Activated T-helper 1 cell treated with anti-CD3 and anti-CD28 coated beads, Interleukin-12 subunit alpha, Interleukin-12 subunit beta, Interleukin-2, Interleukin-4 antibody, amounts not matched to agents 30 ng/mL and 10 ng/mL and 1 ng/mL, durations not matched to agents 14 hours and 24 hours and 36 hours (primary cell): ENCODE measurements around the gene KIF6. TPM values are rescaled to one million over a fixed set of nuclear protein-coding genes. Genes with fewer than 3 reads are reported as not detected.

Experiments
- DNase-seq: peaks from one replicate; pipeline ENCODE4 v3.0.0; 2021; ENCODE audit warnings: low spot score
- H3K27ac Mint-ChIP-seq: one replicate; pipeline ENCODE4 v1.8.0; 2021; ENCODE audit warnings: mild to moderate bottlenecking, mixed read lengths
- H3K27me3 Mint-ChIP-seq: one replicate; pipeline ENCODE4 v1.8.0; 2022; ENCODE audit warnings: mild to moderate bottlenecking, moderate library complexity, mixed read lengths; ENCODE audit not compliant: insufficient read depth
- H3K36me3 Mint-ChIP-seq: one replicate; pipeline ENCODE4 v1.8.0; 2021; ENCODE audit warnings: low read depth, mixed read lengths
- H3K4me1 Mint-ChIP-seq: one replicate; pipeline ENCODE4 v1.8.0; 2021; ENCODE audit warnings: low read depth, mixed read lengths
- H3K4me3 Mint-ChIP-seq: one replicate; pipeline ENCODE4 v1.8.0; 2021; ENCODE audit warnings: mild to moderate bottlenecking, moderate library complexity, mixed read lengths
- H3K9me3 Mint-ChIP-seq: one replicate; pipeline ENCODE4 v1.8.0; 2021; ENCODE audit warnings: mixed read lengths
- intact Hi-C: fragments of 100-400 bp; cut with micrococcal nuclease; formaldehyde crosslinking; loops from one replicate; pipeline ENCODE4 v1.15.1; 2024
- total RNA-seq: library from RNA; stranded (reverse); gene quantifications from 2 replicates; pipeline ENCODE4 v1.2.3, GENCODE V29; 2022

Gene KIF6
- total RNA-seq, 1 donor from 2014 or later: 0.08 TPM

DNA sequence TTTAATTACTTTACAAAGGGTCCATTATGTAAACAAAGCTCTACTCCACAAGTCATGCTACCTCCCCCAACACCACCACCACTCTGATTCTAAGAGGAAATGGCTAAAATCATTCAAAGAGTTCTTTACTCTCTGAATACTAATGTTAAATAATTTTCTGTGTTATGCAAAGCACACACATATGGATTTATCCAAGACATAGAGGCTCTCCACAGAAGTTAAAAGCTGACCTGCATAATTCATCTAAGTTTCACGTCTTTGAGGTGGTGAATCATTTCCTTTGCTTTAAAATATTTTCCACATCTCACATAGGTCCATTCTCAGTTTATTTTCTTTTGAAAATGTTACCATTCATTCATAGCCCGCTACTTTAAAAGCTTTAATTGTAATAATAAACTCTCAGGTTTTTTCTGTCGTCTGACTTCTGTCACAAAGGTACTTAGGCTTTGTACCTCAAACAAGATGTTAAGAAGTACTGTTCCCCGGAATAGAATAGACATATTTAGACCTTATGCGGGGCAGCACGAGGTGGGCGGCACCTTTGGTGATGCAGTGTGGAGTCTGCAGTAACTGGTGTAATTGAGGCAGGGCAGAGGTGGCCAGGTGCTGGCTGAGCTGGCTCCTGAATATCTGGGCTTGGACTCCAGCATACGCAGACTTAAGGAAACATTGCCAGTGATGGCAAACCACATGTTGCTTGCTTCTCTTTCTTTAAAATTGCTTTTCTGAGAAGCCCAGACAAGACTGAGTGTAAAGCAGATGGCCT is 55.8 kb downstream of the KIF6 start:
- no peak for DNase-seq
- Mint-ChIP-seq H3K36me3 (no peaks in the 10 kb centered on the region), H3K27ac (no peak overlapping the region), H3K4me3 (no peak overlapping the region), H3K27me3 (peaks cover 3% of the 10 kb centered on the region), H3K4me1 (no peaks in the 10 kb centered on the region), H3K9me3 (no peaks in the 10 kb centered on the region)
- intact Hi-C loops: no loop called here

DNA sequence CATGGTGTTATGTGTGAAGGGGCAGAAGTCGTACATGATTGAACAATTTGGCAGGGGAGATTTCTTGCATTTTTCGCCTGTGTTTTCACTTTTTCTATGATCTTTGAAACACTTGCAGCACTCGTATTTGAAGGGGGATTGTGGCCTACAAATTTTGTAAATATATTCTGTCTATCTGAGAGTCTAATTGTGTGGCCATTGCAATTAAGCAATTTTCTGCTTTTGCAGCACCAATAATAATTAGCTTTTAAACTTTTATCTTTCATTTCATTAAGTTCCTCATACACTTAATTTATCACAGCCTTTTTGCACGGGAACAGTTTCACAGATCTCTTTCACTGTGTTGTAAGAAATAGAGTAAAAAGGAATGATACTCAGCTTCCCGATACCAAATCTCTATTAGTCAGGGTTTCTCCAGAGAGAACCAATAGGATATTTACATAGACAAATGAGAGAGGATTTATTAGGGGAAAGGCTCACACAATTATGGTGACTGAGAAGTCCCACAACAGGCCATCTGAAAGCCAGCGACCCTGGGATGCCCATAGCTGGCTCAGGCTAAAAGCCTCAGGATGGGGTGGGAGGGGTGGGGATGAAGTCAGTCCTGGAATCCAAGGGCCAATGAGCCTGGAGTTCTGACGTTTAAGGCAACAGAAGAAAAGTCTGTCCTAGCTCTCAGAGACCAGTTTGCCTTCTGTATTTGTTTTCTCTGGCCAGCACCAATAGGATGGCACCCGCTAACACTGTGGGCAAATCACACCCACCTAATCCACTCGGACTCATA is 58.3 kb downstream of the KIF6 start:
- Mint-ChIP-seq H3K27me3 (peaks cover 6% of the 10 kb centered on the region), H3K36me3 (no peaks in the 10 kb centered on the region), H3K4me3 (no peak overlapping the region), H3K4me1 (no peaks in the 10 kb centered on the region), H3K9me3 (no peaks in the 10 kb centered on the region), H3K27ac (no peak overlapping the region)
- intact Hi-C loops: no loop called here
- no peak for DNase-seq

DNA sequence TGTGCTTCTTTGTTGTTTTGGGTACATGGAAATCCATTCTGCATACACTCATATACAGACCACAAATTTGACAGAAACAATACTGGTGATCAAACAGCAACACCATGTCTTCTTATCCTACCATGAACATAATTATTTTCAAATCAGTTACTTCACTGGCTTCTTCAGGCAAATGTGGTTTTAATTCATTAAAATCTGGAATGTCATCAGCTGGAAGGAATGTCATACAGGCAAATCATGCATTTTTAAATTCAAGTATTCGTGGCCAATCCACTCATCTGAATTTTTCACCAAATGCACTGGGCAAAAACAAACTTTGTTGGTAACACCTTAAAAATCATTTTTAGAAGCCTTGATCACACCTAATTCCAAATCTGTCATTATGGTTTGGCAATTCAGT is 59.3 kb downstream of the KIF6 start:
- Mint-ChIP-seq H3K9me3 (no peaks in the 10 kb centered on the region), H3K27ac (no peak overlapping the region), H3K36me3 (no peaks in the 10 kb centered on the region), H3K27me3 (peaks cover 6% of the 10 kb centered on the region), H3K4me1 (no peaks in the 10 kb centered on the region), H3K4me3 (no peak overlapping the region)
- DNase-seq: no peak
- intact Hi-C loops: no loop called here

DNA sequence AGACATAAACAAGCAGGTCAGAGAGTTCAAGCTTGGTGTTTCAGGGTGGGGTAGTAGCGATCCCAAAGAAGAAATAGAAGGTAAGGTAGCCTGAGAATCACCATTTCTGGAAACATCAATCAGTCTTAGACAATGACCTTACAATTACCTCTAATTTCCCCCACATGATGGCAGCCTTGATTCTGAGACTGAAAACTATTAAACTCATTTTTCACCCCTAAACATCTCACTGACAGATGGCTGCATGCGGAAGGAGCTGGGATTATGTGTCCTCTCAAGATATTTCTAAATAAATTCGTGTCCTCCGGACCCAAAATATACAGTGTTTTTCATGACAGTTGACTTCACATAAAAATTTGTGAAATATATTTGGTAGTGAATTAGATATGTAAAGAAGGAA is 61.0 kb downstream of the KIF6 start:
- Mint-ChIP-seq H3K27me3 (peaks cover 6% of the 10 kb centered on the region), H3K4me1 (no peaks in the 10 kb centered on the region), H3K4me3 (no peak overlapping the region), H3K9me3 (no peaks in the 10 kb centered on the region), H3K36me3 (no peaks in the 10 kb centered on the region), H3K27ac (no peak overlapping the region)
- intact Hi-C loops: no loop called here
- DNase-seq: no peak

DNA sequence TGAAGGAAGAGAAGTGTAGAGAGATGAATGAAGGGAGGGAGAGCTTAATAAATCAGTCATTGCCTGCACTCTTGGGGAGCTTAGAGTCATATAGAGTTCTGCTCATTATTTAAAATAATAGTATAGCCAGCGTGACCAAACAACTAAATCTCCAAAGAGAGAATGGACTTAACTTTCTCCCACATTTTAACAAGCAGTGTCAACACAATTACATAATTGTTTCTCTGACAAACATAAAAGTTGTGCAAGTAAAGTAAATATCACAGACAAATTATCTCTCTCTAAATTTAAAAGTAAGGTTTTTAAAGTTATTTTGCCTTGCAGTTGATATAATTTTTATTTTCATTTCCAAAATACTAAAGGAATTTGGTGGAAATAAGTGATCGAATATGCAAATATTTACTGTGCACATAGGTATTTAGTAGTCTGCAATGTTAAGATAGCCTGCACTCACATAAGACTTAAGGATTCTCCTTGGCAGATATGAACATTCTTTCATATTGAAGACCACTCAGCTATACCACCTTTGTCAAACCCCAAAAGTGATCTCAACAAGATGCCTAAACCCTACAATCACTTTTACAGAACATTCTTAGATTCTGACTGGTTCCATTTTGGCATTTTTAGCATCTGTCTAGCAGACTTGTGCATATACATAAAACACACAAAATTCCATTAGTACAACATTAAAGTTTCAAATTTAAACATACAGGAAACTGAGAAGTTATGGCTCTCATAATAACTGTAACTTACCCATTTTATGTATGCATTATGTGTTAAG is 67.7 kb downstream of the KIF6 start:
- intact Hi-C loops: no loop called here
- Mint-ChIP-seq H3K27ac (no peak overlapping the region), H3K9me3 (no peaks in the 10 kb centered on the region), H3K4me1 (no peaks in the 10 kb centered on the region), H3K36me3 (no peaks in the 10 kb centered on the region), H3K4me3 (no peak overlapping the region), H3K27me3 (peaks cover 4% of the 10 kb centered on the region)
- DNase-seq: no peak

DNA sequence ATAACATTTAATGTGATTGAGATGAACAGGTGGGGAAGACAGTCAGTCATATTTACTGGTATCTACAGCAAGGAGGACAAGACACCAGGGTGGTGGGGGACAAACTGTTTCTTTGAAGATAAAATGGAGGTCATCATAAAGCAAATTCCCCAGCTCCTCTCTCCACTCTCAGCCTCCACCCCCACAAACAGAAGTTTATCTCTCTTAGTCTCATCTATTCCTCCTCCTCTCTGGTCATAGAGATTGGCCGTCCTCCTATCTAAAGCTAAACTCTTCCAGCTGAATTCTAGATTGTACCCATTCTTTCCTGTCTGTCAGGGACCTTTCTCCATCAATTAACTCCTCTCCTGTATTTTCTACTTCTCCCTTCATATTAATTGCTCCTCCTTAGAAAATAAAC is 71.1 kb downstream of the KIF6 start:
- H3K4me3 Mint-ChIP-seq: no peak overlapping the region
- no peaks in the 10 kb centered on the region for H3K9me3 Mint-ChIP-seq
- DNase-seq: no peak
- peaks cover 6% of the 10 kb centered on the region for H3K27me3 Mint-ChIP-seq
- no peak overlapping the region for H3K27ac Mint-ChIP-seq
- no peaks in the 10 kb centered on the region for H3K4me1 Mint-ChIP-seq
- intact Hi-C loops: no loop called here
- H3K36me3 Mint-ChIP-seq: no peaks in the 10 kb centered on the region

DNA sequence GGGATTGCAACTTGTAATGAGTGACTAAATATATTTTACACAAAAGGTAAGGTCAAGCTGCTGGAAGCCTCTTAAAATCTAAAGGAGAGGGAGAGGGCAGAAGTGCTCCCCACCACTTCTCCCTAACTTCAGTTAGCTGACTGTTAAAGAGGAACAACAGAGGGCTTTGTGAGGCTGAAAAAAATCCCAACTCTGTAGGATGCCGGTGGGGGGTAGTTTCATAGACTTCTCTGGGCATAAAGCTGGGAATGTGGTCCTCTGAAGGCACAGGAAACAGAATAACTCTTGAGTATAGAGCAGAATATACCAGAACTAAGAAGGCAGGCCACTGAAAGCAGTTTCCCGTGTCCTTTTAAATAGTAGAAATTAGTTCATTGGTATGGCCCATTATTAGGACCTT is 71.6 kb downstream of the KIF6 start:
- Mint-ChIP-seq H3K27me3 (peaks cover 6% of the 10 kb centered on the region), H3K4me3 (no peak overlapping the region), H3K36me3 (no peaks in the 10 kb centered on the region), H3K4me1 (no peaks in the 10 kb centered on the region), H3K9me3 (no peaks in the 10 kb centered on the region), H3K27ac (no peak overlapping the region)
- no peak for DNase-seq
- intact Hi-C loops: no loop called here

DNA sequence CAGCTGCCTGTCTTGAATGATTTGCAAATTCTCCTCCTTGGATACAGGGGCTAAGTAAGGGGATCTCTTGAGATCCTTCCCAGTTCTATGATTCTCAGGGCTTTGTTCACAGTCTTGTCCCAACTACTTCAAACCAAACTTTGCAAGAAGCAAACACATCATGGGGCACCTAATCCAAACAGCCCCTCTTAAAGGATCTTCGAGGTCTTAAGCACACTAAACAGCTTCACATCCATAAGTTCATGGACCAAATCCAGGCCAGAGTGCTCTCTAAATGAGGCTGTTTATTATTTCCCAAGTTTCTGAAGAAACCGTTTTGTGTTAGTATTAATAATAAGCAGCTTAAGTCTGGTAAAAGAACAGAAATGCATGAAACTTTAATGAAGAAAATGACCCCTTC is 75.2 kb downstream of the KIF6 start:
- no peaks in the 10 kb centered on the region for H3K4me1 Mint-ChIP-seq
- H3K27me3 Mint-ChIP-seq: peaks cover 6% of the 10 kb centered on the region
- H3K36me3 Mint-ChIP-seq: no peaks in the 10 kb centered on the region
- H3K4me3 Mint-ChIP-seq: no peak overlapping the region
- no peak for DNase-seq
- H3K27ac Mint-ChIP-seq: no peak overlapping the region
- H3K9me3 Mint-ChIP-seq: no peaks in the 10 kb centered on the region
- intact Hi-C loops: no loop called here

DNA sequence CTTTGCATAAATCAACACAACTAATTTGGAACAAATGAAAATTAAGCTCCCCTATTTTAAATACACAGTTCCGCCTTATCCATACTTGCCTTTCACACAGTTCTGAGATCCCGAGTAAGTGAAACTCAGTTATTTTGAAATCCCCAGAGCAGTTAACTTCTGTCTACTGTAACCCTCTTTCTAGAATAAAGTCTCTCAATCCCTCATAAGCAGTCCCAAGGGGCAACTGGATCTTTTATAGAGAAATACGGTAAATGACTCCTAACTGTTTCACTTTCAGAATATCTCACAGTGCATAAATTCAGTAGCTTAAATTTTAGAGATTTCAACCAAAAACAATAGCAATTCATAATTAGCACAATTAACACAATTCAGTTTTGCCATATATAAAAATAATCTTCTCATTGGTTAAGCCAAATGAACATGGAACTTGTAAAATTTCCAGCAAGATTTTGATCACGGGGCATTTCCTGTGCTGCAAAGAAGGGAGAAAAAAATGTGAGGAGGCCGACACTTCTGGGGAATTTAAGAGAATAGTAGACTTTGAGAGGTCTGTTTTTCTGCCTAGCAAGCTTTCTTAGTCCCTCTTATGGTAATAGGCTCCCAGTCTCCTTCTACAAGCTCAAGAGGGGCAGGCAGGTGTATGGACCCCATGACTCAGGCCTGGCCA is 78.3 kb downstream of the KIF6 start:
- H3K27ac Mint-ChIP-seq: no peak overlapping the region
- no peak for DNase-seq
- no peaks in the 10 kb centered on the region for H3K9me3 Mint-ChIP-seq
- peaks cover 10% of the 10 kb centered on the region for H3K27me3 Mint-ChIP-seq
- no peak overlapping the region for H3K4me3 Mint-ChIP-seq
- intact Hi-C loops: no loop called here
- H3K36me3 Mint-ChIP-seq: no peaks in the 10 kb centered on the region
- H3K4me1 Mint-ChIP-seq: no peaks in the 10 kb centered on the region

DNA sequence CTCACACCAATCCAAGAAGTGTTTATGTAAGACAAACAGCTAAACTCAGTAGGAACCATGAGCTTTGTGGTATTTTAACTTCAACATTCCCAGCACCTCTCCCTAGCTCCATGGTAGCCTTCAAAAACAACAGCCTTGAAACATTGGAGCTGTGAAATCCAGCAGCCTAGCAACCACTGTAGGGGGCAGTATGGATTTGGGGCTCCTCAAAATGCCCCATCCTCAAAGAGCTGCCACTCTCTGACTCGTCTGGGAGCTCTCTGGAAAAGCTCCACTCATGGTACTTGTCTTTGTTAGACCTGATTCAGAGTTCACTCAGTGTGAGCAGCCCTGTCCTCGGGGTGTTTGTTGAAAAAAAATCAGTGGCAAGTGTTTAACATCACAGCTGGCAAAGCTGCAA is 82.9 kb downstream of the KIF6 start:
- no peak overlapping the region for H3K4me3 Mint-ChIP-seq
- no peaks in the 10 kb centered on the region for H3K36me3 Mint-ChIP-seq
- H3K4me1 Mint-ChIP-seq: no peaks in the 10 kb centered on the region
- no peaks in the 10 kb centered on the region for H3K9me3 Mint-ChIP-seq
- intact Hi-C loops: no loop called here
- no peak for DNase-seq
- H3K27ac Mint-ChIP-seq: no peak overlapping the region
- H3K27me3 Mint-ChIP-seq: peaks cover 9% of the 10 kb centered on the region

DNA sequence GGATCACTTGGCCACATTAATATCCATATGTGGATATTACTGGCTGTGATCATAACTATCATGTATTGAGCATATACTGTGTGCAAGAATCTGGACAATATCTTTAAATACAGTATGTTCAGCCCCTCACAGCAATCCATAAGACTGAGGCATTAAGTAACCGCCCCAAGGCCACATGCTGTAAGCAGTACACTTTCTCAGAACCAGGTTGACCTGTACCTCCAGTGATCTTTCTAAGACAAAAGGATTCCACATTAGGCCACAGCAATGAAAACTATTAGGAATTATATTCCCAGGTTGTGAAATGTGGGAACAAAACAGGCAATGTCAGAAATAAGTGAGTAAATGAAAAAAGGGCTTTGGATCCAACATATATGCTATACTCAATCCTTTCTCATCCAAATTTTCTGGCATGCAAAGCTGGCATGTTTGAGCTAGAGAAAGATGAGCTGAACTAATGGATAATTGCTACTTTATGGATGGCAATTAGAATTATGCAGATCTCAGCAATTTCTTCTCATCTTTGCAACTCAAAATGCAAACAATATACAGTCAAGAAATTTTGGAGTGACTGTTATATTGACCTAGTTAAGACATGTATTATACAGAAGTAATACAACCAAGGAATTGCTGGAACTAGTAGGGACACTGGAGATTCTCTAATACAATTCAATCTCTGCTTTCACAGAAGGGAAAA is 86.9 kb downstream of the KIF6 start:
- Mint-ChIP-seq H3K27me3 (peaks cover 3% of the 10 kb centered on the region), H3K9me3 (no peaks in the 10 kb centered on the region), H3K27ac (no peak overlapping the region), H3K36me3 (no peaks in the 10 kb centered on the region), H3K4me3 (no peak overlapping the region), H3K4me1 (no peaks in the 10 kb centered on the region)
- intact Hi-C loops: no loop called here
- DNase-seq: no peak

DNA sequence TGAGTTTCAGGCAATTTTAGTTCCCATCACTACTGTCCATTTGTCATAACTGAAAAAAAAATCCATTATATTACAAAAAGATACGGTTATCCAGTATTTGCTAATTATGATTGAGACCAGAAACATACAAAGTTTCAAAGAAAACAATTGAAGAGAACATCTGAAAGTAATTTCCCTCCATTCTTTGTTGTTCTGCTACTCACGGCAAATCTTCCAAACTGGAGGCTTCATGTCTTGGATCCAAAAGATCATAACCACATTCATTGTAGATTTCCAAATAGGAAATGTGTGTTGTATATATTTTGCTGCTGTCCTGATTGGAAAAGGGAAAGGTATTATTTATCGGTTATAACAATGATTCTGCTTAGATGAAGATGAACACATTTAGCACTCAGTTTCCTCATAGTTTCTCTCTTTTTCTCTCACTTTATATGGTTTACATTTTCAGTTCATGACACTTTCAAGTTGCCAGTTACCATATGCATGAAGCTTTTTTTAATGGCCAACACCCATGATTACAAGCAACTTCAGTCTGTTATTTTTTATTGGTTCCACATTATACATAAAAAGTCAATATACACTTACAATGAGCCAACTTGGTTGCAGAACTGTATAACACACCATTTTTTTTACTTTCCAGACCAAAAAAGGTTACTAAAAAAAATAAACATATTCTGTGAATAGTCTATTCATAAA is 90.4 kb downstream of the KIF6 start:
- Mint-ChIP-seq H3K27ac (no peak overlapping the region), H3K36me3 (no peaks in the 10 kb centered on the region)

More for the DNA sequence above, 90.4 kb downstream of the KIF6 start:
- no peaks in the 10 kb centered on the region for H3K4me1 Mint-ChIP-seq
- H3K9me3 Mint-ChIP-seq: no peaks in the 10 kb centered on the region
- no peak overlapping the region for H3K4me3 Mint-ChIP-seq
- no peak for DNase-seq
- intact Hi-C loops: no loop called here
- H3K27me3 Mint-ChIP-seq: peaks cover 8% of the 10 kb centered on the region
